Heart left ventricle (tissue), 16 donors: ENCODE data around the gene P3R3URF. TPM values are rescaled to one million over a fixed set of nuclear protein-coding genes. Genes with fewer than 3 reads are reported as not detected.

Experiments
- ATAC-seq, 4 donors: fragments of 200-7000 bp; cut with Tn5 transposase; one replicate each; pipeline ENCODE4 v1.9.1; 2020 to 2022; ENCODE audit warnings: moderate library complexity in 4 of 4, mild to moderate bottlenecking in 3 of 4, moderate number of reproducible peaks in 1 of 4
- DNase-seq, 5 donors: peaks; one replicate each; pipeline ENCODE4 v3.0.0-alpha.2; 2020
- H3K27ac ChIP-seq, 12 donors: fragments of 200-600 bp; sonication (generic) in 4 of 12; one replicate each; pipeline versions ENCODE4 v1.5.0 to v1.8.0; 2016 to 2022; ENCODE audit warnings: mild to moderate bottlenecking in 2 of 12
- H3K27me3 ChIP-seq, 9 donors: fragments of 200-600 bp; sonication (generic) in 2 of 9; one replicate each; pipeline versions ENCODE4 v1.5.1 to v1.8.0; 2016 to 2022; ENCODE audit warnings: mild to moderate bottlenecking in 3 of 9
- H3K36me3 ChIP-seq, 9 donors: fragments of 200-600 bp; sonication (generic) in 2 of 9; one replicate each; pipeline versions ENCODE4 v1.5.0 to v1.8.0; 2018 to 2022; ENCODE audit warnings: mild to moderate bottlenecking in 2 of 9
- H3K4me1 ChIP-seq, 12 donors: fragments of 200-600 bp; sonication (generic) in 4 of 12; one replicate each; pipeline versions ENCODE4 v1.5.0 to v1.8.0; 2016 to 2022; ENCODE audit warnings: mild to moderate bottlenecking in 3 of 12
- H3K4me3 ChIP-seq, 12 donors: fragments of 200-600 bp; sonication (generic) in 4 of 12; one replicate each; pipeline versions ENCODE4 v1.5.0 to v1.8.0; 2017 to 2022; ENCODE audit warnings: mild to moderate bottlenecking in 9 of 12, moderate library complexity in 4 of 12
- H3K9me3 ChIP-seq, 12 donors: fragments of 200-600 bp; sonication (generic) in 4 of 12; one replicate each; pipeline versions ENCODE4 v1.5.0 to v1.8.0; 2016 to 2022; ENCODE audit warnings: mild to moderate bottlenecking in 1 of 12
- CTCF ChIP-seq, 12 donors: fragments of 200-600 bp; sonication (generic) in 4 of 12; IDR thresholded peaks; one replicate each; pipeline versions ENCODE4 v1.5.0 to v1.8.0; 2018 to 2022; ENCODE audit warnings: antibody characterized with exemption in 12 of 12, mild to moderate bottlenecking in 5 of 12
- POLR2A ChIP-seq, 2 donors: fragments of 450-650 bp; IDR thresholded peaks; one replicate each; pipeline ENCODE4 v1.6.1; 2017; ENCODE audit warnings: antibody characterized with exemption in 2 of 2, mild to moderate bottlenecking in 2 of 2, moderate library complexity in 2 of 2
- WGBS, 4 donors: extraction: QIAGEN DNeasy Blood & Tissue Kit in 2 of 4; methylation state at CpG; one replicate each; pipeline versions ENCODE4 v1.1.5 to v1.1.7; 2013 to 2018; 5-methylcytosine and 5-hydroxymethylcytosine counted together
- intact Hi-C, 10 donors: fragments of 100-400 bp; cut with DNase I; formaldehyde crosslinking; loops; one replicate each; pipeline versions ENCODE4 v1.11.1 to v1.14.2; 2022
- polyA plus RNA-seq, 2 donors: library from polyadenylated mRNA; stranded (reverse); fragments of 200-250 nt; gene quantifications; one replicate each; pipeline ENCODE4 v1.2.3, GENCODE V29; 2013
- total RNA-seq, 9 donors: library from RNA; depleted of rRNA in 2 of 9; stranded (reverse); fragments of >200 nt in 2 of 9; fragmentation: NEBNext Ultra II Directional in 3 of 9; extraction: Animal tissue kit (Norgen Biotek cat#: 25700) in 3 of 9; gene quantifications; one replicate each; pipeline versions ENCODE4 v1.1.0 to v1.2.4, GENCODE V29; 2016 to 2023
- donor health status: ischemic (EF 13 %, LVEDD 7.1; RV severe dilation, severe dysfunction).
- donor health status: healthy with polysubstance abuse.
- donor health status: DM: no; HTN: yes; CAD: no.
- donor health status: DM: no; HTN: no; CAD: no.
- donor health status: ischemic (EF 25% LVEDD 6.9; RV normal size, moderate dysfunction).
- donor health status: ischemic (EF 25% LVEDD 5.7; RV mildly dilated, moderate dysfunction).
- donor health status: healthy.
- donor health status: DM: yes; HTN: yes; CAD: no.
- donor health status: ischemic (EF 35%, LVEDD 5.7; RV mildly dilated, moderate dysfunction).
- donor health status: nonischemic (EF 11% LVEDD 7.7; RV severe dilation, severe dysfunction).
- donor health status: DM: yes; HTN: yes; CAD: no.
- donor health status: PGD.
- donor health status: ischemic (EF 29% LVEDD 5.4; RV normal size, mild dysfunction).
- donor health status: nonischemic (EF 23%, LVEDD 6.1; RV moderate dilation, normal function).

P3R3URF gene
- total and polyA plus RNA-seq, 11 donors: not detected

GRCh38 chr1:46180082-46180616, 3.9 kb upstream of the P3R3URF start:
- peak in 2 of 5 donors; percentile 33 to 67 for DNase-seq

GRCh38 chr1:46179138-46180081, 3.1 kb upstream of the P3R3URF start:
- 9 to 14% (median 11%) methylated on average over 10 of the region's 10 CpGs for whole genome bisulfite sequencing, 4 donors
- H3K27ac ChIP-seq: peak overlapping the region in 7 of 12 donors; percentile 12 to 65 (median 35)
- peak; percentile 83 to 95 (median 90) for TF ChIP-seq CTCF (IDR thresholded peaks at IDR 0.05)
- no peak for TF ChIP-seq POLR2A (IDR thresholded peaks at IDR 0.05)
- H3K4me1 ChIP-seq: peaks cover 0 to 57% (median 31%) of the 10 kb centered on the region in 12 donors
- H3K9me3 ChIP-seq: no peaks in the 10 kb centered on the region
- H3K4me3 ChIP-seq: peak overlapping the region in 2 of 12 donors; percentile 0 to 18
- intact Hi-C loops: loop anchor here (1.0 to 10.0 kb wide), 8 partner anchors 47 to 285 kb away; partner anchors contain the start of gene PIK3R3 (in 4 of the 10)
- DNase-seq (peak in 4 of 5 donors; percentile 79 to 85 (median 84)), ATAC-seq (peak; percentile 76 to 85 (median 82))
- H3K36me3 ChIP-seq: no peaks in the 10 kb centered on the region
- H3K27me3 ChIP-seq: no peaks in the 10 kb centered on the region

More at GRCh38 chr1:46180082-46180616, 3.9 kb upstream of the P3R3URF start:
- WGBS, 4 donors: 64 to 71% (median 67%) methylated on average over 12 of the region's 12 CpGs
- Histone ChIP-seq H3K4me3 (no peak overlapping the region), H3K9me3 (no peaks in the 10 kb centered on the region), H3K27ac (no peak overlapping the region), H3K36me3 (no peaks in the 10 kb centered on the region), H3K27me3 (no peaks in the 10 kb centered on the region), H3K4me1 (peaks cover 0 to 51% (median 24%) of the 10 kb centered on the region in 12 donors)
- intact Hi-C loops: loop anchor here in 1 of 10 donors (1.0 kb wide), 1 partner anchor 142 kb away; no protein-coding TSS in a partner anchor
- TF ChIP-seq CTCF (IDR thresholded peaks at IDR 0.05): peak in 3 of 12 donors; percentile 5 to 16 (median 9)
- no peak for TF ChIP-seq POLR2A (IDR thresholded peaks at IDR 0.05)
- peak in 2 of 4 donors; percentile 2 for ATAC-seq

GRCh38 chr1:46175243-46175642, 1.0 kb downstream of the P3R3URF start:
- peaks cover 11 to 67% (median 51%) of the 10 kb centered on the region in 12 donors for H3K4me1 ChIP-seq
- no peaks in the 10 kb centered on the region for H3K9me3 ChIP-seq
- TF ChIP-seq CTCF (IDR thresholded peaks at IDR 0.05) (no peak), POLR2A (IDR thresholded peaks at IDR 0.05) (no peak)
- DNase-seq (no peak), ATAC-seq (no peak)
- H3K27ac ChIP-seq: peak overlapping the region; percentile 28 to 93 (median 76)
- WGBS, 4 donors: 62 to 77% (median 67%) methylated on average over 3 of the region's 3 CpGs
- H3K36me3 ChIP-seq: no peaks in the 10 kb centered on the region
- H3K4me3 ChIP-seq: no peak overlapping the region
- intact Hi-C loops: loop anchor here in 2 of 10 donors (5.0 to 10.0 kb wide), 2 partner anchors 43 to 280 kb away; partner anchors contain the start of gene PIK3R3 (in 1 of the 2)
- no peaks in the 10 kb centered on the region for H3K27me3 ChIP-seq
